Measurements from ENCODE around the gene PRCC. TPM values are rescaled to one million over a fixed set of nuclear protein-coding genes. Genes with fewer than 3 reads are reported as not detected.

The PRCC gene
- 18.1 and 25.0 TPM in 2 replicates for total RNA-seq (2014; rRNA removed; shearing (Covaris generic))

- peak; percentile 100 for DNase-seq (ENCODE audit: low read depth)
Observed at GRCh38 chr1:156767101-156767878, at the start of gene PRCC. Gene PRCC (plus strand): TSS chr1:156767535. CDS start chr1:156767772, 237 bp downstream.

GRCh38 chr1:156721131-156721530 is 46.2 kb upstream of the PRCC start:
- no peak for DNase-seq (ENCODE audit: low read depth)

GRCh38 chr1:156721535-156721934 is 45.8 kb upstream of the PRCC start:
- DNase-seq (ENCODE audit: low read depth), result no peak

GRCh38 chr1:156725683-156726280 is 41.6 kb upstream of the PRCC start:
- DNase-seq (ENCODE audit: low read depth), result peak; percentile 84

GRCh38 chr1:156726549-156727226 is 40.6 kb upstream of the PRCC start:
- peak; percentile 71 for DNase-seq (ENCODE audit: low read depth)

GRCh38 chr1:156727492-156727891 is 39.8 kb upstream of the PRCC start:
- no peak for DNase-seq (ENCODE audit: low read depth)

GRCh38 chr1:156727926-156728598 is 39.3 kb upstream of the PRCC start, which contains the start of gene METTL25B:
Gene METTL25B (plus strand): TSS chr1:156728469. CDS start chr1:156729105, 636 bp downstream.
- peak; percentile 72 for DNase-seq (ENCODE audit: low read depth)

- peak; percentile 96 for DNase-seq (ENCODE audit: low read depth)
Observed at GRCh38 chr1:156728599-156729462, 38.5 kb upstream of the PRCC start, which contains the start of gene ISG20L2. Gene ISG20L2 (minus strand): TSS chr1:156728766. CDS start chr1:156727652, 1,114 bp downstream.

GRCh38 chr1:156733989-156734584 is 33.2 kb upstream of the PRCC start:
- no peak for DNase-seq (ENCODE audit: low read depth)

GRCh38 chr1:156738407-156738806 is 28.9 kb upstream of the PRCC start:
- DNase-seq (ENCODE audit: low read depth), result no peak

- no peak for DNase-seq (ENCODE audit: low read depth)
Observed at GRCh38 chr1:156738916-156739315, 28.4 kb upstream of the PRCC start.

GRCh38 chr1:156740237-156740740 is 27.0 kb upstream of the PRCC start:
- DNase-seq (ENCODE audit: low read depth), result no peak

GRCh38 chr1:156740741-156741480 is 26.4 kb upstream of the PRCC start, which contains the start of gene MRPL24:
Gene MRPL24 (minus strand): TSS chr1:156741088. CDS start chr1:156738704, 2,384 bp downstream.
- DNase-seq (ENCODE audit: low read depth), result peak; percentile 99

GRCh38 chr1:156741481-156741983 is 25.8 kb upstream of the PRCC start:
- DNase-seq (ENCODE audit: low read depth), result no peak

- DNase-seq (ENCODE audit: low read depth), result no peak
Observed at GRCh38 chr1:156742017-156742416, 25.3 kb upstream of the PRCC start.

- no peak for DNase-seq (ENCODE audit: low read depth)
Observed at GRCh38 chr1:156742801-156743200, 24.5 kb upstream of the PRCC start.

- no peak for DNase-seq (ENCODE audit: low read depth)
Observed at GRCh38 chr1:156743367-156744302, 23.7 kb upstream of the PRCC start.

- no peak for DNase-seq (ENCODE audit: low read depth)
Observed at GRCh38 chr1:156744344-156744743, 23.0 kb upstream of the PRCC start.
